ENCODE results near the gene ACE. TPM values are rescaled to one million over a fixed set of nuclear protein-coding genes. Genes with fewer than 3 reads are reported as not detected.
"Not testable (repeated sequence)": the region's sequence is repeated elsewhere in the genome, so short reads cannot be mapped to it uniquely, and the experiment has no call there.

Gene ACE
- total and polyA plus RNA-seq, 10 donors, result 0.61 to 17.3 (median 8.2) TPM

DNA sequence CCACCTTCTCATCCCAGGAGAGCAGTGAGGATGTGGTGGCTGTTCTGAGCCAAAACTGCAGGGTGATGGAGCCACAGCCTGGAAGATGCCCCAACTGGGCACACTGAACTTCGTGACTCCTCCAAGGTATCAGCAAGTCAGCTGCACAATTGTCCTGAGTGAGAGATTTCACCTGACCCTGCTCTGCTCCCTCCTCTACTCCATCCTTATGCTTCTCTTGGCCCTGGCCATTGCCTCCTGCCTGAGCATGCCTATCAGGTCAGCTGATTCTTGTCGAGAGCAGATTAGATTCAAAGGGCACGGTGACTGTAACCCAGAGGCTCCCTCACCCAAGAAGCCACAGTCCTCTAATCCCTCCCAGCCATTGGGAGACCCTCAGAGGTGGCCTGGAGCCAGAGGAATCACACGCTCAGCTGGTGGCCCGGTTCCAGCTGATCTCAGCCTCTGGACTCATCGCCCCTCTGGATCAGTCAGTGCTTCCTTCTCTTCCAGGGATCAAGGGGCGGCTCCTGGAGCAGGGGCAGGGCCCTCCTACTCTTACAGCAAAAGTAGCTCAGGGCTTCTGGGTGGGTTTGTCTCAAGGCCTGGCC, 23.8 kb upstream of the ACE start:
- peaks cover 0 to 22% (median 4%) of the 10 kb centered on the region in 6 donors for H3K4me1 ChIP-seq
- no peak for TF ChIP-seq CTCF (IDR thresholded peaks at IDR 0.05 in 8 of 11, conservative IDR thresholded peaks at IDR 0.05 in 3 of 11)
- TF ChIP-seq POLR2AphosphoS5 (IDR thresholded peaks at IDR 0.05), result no peak
- no peak for TF ChIP-seq POLR2A (IDR thresholded peaks at IDR 0.05)
- no peak overlapping the region for H3K4me3 ChIP-seq
- intact Hi-C loops (cut with DNase I; ENCODE audit: low total_unique reads), result no loop called here
- WGBS, 5 donors, result 67 to 87% (median 83%) methylated on average over 6 to 7 of the region's 7 CpGs
- peaks cover 0 to 26% (median 0%) of the 10 kb centered on the region in 7 donors for H3K27me3 ChIP-seq (replicated peaks in 1 of 7)
- no peaks in the 10 kb centered on the region for H3K9me3 ChIP-seq
- no peak for DNase-seq
- H3K36me3 ChIP-seq, result no peaks in the 10 kb centered on the region
- no peak overlapping the region for H3K27ac ChIP-seq

DNA sequence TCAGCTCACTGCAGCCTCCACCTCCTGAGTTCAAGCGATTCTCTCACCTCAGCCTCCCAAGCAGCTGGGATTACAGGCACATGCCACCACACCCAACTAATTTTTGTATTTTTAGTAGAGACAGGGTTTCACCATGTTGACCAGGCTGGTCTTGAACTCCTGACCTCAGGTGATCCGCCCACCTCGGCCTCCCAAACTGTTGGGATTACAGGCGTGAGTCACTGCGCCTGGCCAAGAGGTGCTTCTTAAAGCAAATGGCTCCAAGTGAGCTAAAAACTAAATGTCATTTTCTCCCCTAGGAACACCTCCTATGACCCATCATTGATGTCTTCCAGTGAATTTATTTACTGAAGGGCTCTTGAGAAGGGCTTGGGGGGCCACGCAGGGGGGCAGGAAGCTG, 22.5 kb upstream of the ACE start:
- Histone ChIP-seq H3K4me1 (peaks cover 0 to 21% (median 4%) of the 10 kb centered on the region in 6 donors), H3K27me3 (replicated peaks in 1 of 7) (peaks cover 0 to 26% (median 0%) of the 10 kb centered on the region in 7 donors)
- H3K9me3 ChIP-seq; H3K27ac ChIP-seq; H3K36me3 ChIP-seq; H3K4me3 ChIP-seq; DNase-seq; intact Hi-C loops (cut with DNase I; ENCODE audit: low total_unique reads): not testable (repeated sequence)
- WGBS, 5 donors, result 67 to 91% (median 71%) methylated on average over 4 to 6 of the region's 6 CpGs

- WGBS, 5 donors, result 30 to 42% (median 37%) methylated on average over 5 of the region's 5 CpGs
- Histone ChIP-seq H3K36me3 (no peaks in the 10 kb centered on the region), H3K27ac (no peak overlapping the region), H3K4me1 (peaks cover 0 to 21% (median 4%) of the 10 kb centered on the region in 6 donors), H3K27me3 (replicated peaks in 1 of 7) (peaks cover 0 to 22% (median 0%) of the 10 kb centered on the region in 7 donors), H3K9me3 (no peaks in the 10 kb centered on the region), H3K4me3 (no peak overlapping the region)
- no peak for DNase-seq
- intact Hi-C loops (cut with DNase I; ENCODE audit: low total_unique reads), result no loop called here
- TF ChIP-seq POLR2A (IDR thresholded peaks at IDR 0.05) (no peak), CTCF (IDR thresholded peaks at IDR 0.05 in 8 of 11, conservative IDR thresholded peaks at IDR 0.05 in 3 of 11) (no peak), POLR2AphosphoS5 (IDR thresholded peaks at IDR 0.05) (no peak)
Measured at GRCh38 chr17:63454915-63455314, 21.9 kb upstream of the ACE start.

DNA sequence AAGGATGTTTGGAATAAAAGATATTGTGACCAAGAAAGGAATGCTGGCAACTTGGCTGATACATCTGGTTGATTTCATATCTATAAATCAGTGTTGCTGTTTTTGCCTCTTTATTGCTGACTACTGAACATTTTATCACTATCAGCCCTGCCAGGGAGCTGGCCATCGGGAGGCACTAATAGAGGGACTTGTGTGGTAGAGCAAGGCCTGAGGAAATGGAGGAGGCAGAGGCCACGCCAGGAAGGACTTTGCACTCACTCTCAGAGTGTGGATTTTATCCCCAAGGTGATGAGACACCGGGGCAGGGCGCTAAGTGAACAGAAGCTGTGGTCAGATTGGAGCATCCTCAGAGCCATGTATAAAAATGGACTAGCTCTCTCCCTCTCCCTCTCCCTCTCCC, 21.4 kb upstream of the ACE start:
- intact Hi-C loops (cut with DNase I; ENCODE audit: low total_unique reads), result no loop called here
- Histone ChIP-seq H3K4me3 (no peak overlapping the region), H3K4me1 (peaks cover 0 to 19% (median 2%) of the 10 kb centered on the region in 6 donors), H3K27me3 (replicated peaks in 1 of 7) (peaks cover 0 to 18% (median 0%) of the 10 kb centered on the region in 7 donors), H3K9me3 (no peaks in the 10 kb centered on the region), H3K27ac (no peak overlapping the region), H3K36me3 (no peaks in the 10 kb centered on the region)
- no peak for TF ChIP-seq POLR2AphosphoS5 (IDR thresholded peaks at IDR 0.05)
- TF ChIP-seq CTCF (IDR thresholded peaks at IDR 0.05 in 8 of 11, conservative IDR thresholded peaks at IDR 0.05 in 3 of 11), result no peak
- TF ChIP-seq POLR2A (IDR thresholded peaks at IDR 0.05), result no peak
- WGBS, 5 donors, result 39 to 61% (median 46%) methylated on average over 4 of the region's 4 CpGs
- no peak for DNase-seq

Measured in spleen (tissue), 11 donors.